ENCODE data around the gene TRIM26.
"Not testable (repeated sequence)": the region's sequence is repeated elsewhere in the genome, so short reads cannot be mapped to it uniquely, and the experiment has no call there.

The TRIM26 gene

DNA sequence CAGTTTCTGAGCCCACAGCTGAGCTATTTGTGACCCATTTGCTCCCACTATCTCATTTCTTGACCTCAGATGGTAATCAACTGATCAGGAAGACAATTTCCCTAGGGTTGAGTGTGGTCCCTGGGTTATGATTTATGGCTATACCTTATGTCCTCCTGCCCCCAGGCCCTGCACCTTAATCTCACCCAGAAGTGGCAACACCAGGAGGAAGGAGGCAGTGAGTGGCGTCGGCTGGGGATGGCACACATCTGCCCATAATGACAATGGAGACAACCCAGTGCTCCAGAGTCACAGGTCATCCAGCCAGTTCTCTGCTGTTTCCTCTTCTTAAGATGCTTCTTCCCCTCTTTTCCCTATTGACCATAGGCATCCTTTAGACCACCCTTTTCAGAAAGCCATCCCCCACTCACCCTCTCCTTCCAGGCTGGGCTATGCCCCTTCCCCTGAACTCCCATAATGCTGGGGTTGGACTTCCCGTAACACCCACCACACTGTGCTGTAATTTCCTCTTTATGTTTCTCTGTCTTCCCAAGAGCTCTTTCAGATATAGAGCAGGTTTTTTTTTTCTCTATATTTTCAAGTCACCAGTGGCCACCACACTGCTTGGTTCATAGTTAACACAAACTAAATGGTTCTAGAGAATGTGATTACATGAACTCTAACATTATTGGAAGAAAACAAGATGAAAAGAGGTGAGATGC lies 60.1 kb downstream of the TRIM26 start:
- DNase-seq (ENCODE audit: low spot score), result no peak

DNA sequence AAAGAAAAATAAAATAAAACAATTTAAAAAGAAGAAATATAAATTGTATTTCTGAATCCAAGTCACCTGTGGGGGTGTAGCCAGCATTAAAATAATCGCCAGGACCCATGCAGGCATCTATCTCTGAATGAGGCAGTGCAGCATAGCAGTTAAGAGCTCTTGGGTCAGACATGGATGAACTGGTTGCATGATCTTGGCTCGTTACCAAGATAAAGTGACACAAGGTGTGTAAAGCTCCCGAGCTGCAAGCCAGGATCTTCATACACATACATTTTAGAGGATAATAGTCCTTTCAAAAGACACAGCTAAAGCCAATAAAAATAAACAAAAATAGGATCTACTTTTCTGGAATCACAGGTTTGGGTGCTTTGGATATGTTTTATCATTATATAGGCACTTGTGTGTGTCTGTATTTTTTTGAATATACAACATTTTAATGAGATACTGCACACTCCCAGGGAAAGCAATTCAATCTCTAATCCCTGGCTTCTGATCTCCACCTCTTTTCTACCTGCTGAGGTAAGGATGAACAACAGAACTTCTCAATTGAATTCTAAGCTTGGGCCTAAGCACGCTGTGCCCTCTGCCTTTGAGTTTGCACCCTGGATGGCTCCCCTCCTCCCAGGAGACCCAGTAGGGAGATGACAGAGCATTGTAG lies 61.1 kb downstream of the TRIM26 start:
- DNase-seq (ENCODE audit: low spot score), result no peak

DNA sequence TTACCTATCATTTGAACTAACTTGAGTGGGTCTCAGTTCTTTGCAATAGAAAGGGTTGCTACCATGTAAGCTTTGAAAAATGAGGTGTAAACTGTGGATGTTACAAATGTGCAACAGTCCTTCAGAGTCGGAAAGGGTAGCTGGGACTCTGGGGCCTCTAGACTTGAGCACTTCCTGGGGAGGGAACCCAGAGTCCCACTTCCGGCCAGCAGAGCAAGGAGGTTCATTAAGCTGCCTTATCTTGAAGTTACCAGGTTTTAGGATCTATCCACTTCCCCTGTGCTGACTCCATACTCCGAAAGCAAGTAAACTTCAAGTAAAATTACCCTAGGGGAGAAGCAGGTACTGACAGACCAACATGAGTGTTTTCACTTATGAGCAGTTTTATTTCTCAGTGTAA lies 61.6 kb downstream of the TRIM26 start:
- DNase-seq (ENCODE audit: low spot score), result no peak

DNA sequence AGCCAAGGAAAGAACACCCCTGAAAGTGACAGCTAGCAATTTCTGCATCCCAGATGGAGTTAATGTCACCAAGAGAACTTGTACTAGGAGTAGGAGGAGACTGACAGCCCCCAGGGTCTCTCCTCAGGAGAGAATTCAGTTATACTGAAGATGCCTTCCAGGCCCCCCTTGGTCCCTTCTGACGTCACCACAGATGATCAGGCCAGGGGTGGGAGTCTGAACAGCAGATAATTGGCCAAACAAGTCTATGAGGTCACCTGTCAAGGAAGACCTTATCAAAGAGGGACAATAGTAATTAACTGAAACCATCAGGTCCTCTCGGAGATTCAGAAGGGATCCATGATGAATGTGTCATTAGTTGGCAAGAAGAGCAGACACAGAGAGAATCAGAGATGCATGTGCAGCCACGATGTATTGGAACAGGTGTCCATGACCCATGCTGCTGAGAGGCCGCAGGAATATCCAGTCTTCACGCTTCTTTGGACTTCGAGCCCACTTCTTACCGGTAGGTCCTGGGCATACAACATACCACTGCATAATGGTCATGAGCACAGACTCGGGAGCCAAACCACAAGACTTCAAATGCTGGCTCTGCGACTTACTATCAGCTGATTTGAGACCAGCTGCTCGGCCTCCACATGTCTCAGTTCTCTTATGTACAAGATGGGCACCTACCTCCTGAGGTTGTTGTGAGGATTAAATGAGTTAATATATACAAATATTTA lies 62.4 kb downstream of the TRIM26 start:
- DNase-seq (ENCODE audit: low spot score), result no peak

DNA sequence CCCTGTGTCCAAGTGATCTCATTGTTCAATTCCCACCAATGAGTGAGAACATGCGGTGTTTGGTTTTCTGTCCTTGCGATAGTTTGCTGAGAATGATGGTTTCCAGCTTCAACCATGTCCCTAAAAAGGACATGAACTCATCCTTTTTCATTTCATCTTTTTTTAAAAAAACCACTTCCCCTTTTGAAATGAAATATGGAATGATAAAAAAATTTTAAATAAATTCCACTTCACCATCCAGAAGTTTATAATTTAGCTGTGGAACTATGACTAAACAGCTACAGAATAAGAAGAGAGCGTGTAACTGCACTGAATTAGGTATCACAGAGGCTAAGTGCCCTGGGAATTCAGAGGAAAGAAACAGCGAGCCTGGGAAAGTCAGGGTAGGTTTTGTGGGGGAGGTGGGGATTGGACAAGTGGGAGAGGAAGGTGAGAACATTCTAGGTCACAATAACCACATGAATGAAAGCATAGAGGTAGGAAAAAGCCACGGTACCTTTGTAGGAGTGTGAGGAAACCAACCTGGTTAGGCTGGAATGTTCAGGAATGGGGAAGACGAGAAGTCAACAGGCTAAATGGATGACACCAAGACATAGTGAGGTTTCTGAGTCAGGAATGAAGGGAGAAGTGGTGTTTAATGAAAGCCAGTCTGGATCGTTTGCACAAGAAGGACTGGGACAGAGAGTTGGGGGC lies 63.2 kb downstream of the TRIM26 start:
- no peak for DNase-seq (ENCODE audit: low spot score)

DNA sequence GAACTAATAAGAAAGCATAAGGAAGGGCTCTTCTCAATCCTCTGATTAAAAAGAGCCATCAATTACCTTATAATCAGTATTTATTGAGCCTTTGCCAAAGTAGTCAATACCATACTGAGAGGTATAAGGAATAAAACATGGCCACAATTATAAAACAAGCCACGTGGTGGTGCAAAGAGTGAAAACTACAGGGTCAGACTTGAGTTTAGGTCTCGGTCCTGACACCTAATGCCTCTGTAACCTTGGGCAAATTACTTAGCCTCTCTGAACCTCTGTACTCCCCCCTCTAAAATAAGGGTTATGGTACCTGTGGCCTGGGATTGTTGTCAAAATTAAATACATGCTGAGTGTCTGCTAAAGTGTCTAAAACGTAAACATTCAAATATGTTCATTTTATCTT lies 64.0 kb downstream of the TRIM26 start:
- DNase-seq (ENCODE audit: low spot score), result no peak

DNA sequence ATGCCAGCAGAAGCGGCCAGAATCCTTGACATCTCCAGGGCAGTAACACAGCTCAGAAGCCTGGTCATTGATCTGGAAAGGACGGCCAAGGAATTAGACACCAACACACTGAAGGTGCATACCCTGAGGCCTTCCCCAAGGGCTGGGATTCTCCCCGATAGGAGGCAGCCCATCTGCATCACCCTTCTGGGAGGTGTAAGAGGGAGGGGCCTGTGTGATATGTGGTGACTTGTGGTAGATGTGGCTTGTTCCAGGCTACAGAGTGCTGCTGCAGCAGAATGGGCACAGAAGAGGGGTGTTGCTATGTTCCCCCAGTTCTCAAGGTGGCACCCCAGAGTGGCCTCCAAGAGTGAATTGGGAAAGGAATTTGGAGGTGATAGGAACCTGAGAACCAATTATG lies 66.1 kb downstream of the TRIM26 start:
- no peak for DNase-seq (ENCODE audit: low spot score)

DNA sequence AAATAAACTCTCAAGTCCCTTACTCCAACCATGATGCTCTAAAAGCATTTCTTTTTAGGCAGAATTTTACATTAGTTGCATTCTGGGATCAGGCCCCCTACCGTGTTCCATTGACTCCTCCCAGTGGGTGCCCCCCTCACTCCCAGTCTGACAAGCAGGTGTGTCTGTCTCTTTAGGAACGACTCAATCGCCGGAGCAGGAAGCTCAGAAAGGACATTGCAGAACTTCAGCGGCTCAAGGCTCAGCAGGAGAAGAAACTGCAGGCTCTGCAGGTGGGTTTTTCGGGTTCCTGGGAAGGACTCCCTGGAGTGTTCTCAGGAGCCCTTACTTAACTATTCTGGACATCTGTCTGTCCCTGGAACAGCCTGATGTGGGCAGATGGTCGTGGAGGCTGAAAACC lies 67.4 kb downstream of the TRIM26 start:
- DNase-seq (ENCODE audit: low spot score), result no peak

DNA sequence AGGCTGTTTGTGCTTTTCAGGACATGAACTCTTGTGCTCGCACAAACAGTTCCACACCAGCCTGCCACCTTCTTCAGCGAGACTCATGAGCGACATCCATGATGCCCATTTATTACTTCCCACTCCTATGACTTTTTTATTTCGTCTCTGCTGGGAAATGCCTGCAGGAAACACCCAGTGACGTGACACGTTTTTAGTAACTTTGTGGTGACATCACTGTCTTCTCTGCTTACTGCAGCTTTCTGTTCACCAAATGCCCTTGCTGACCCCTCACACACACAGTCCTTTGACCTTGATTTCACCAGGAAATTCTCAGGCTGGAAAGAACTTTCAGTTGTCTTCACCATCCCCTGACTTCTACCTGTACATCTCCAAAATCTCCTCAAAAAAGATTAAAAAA lies 68.4 kb downstream of the TRIM26 start:
- no peak for DNase-seq (ENCODE audit: low spot score)

DNA sequence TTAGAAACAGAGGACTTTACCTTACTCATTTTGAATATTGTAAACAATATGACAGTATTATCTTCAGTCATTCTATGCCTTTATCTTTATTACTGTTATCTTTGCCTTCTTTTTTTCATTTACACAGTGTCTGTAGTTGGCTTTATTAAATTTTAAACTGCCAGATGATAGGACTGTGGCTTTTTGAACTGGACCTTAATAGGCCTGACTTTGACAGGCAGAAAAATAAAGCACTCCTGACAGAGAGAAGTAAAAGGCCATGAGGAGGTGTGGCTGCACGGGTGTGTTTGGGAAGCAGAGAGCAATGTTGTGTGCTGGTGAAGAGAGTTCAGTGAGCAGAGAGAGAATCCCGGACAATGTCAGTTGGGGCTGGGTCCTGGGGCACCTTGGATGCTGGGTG lies 69.4 kb downstream of the TRIM26 start:
- DNase-seq (ENCODE audit: low spot score), result no peak

DNA sequence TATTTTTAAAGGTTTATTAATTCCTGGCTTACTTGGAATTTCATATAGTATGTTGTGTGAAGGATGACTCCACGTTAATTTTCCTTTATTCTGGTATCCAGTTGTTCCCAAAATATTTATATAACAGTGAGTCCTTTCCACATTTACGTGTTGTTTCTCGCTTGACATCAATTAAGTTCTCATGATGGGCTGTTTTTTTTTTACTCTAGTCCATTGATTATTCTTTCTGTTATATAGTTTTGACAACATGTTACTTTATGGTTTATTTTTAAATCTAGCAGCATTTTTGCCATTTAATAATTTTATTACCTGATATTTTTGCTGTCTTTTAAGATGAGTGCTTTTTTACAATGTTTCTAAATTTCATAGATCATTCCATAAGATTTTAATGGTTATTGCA lies 70.5 kb downstream of the TRIM26 start:
- no peak for DNase-seq (ENCODE audit: low spot score)

DNA sequence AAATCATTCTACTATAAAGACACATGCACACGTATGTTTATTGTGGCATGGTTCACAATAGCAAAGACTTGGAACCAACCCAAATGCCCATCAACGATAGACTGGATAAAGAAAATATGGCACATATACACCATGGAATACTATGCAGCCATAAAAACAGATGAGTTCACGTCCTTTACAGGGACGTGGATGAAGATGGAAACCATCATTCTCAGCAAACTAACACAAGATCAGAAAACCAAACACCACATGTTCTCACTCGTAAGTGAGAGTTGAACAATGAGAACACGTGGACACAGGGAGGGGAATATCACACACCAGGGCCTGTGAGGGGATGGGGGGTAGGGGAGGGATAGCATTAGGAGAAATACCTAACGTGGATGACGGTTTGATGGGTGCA lies 73.0 kb downstream of the TRIM26 start:
- DNase-seq (ENCODE audit: low spot score), result not testable (repeated sequence)

DNA sequence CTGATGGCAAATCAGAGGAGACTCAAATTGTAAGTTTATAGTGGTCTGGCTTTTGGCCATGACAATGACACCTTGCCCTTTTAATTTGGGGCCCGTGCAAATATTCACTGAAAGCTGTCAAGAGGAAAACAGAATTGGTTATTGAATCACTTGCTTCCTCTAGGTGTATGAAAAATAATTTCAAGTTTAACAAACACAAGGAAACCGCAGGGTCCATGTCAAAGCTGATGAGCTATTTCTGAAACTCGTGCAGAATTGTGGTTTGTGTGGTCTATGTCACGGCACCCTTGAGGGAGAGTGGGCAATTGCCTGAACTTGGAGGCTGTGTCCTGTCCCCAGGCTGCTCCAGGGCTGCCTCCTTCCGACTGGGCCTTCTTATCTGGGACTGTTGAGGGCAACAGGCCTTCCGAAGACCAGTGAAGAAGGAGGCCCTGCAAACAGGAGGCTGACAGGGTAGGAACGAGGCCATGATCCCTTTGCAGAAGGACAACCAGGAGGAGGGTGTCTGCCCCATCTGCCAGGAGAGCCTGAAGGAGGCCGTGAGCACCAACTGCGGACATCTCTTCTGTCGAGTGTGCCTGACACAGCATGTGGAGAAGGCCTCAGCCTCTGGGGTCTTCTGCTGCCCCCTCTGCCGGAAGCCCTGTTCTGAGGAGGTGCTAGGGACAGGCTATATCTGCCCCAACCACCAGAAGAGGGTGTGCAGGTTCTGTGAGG lies 76.5 kb downstream of the TRIM26 start:
- no peak for DNase-seq (ENCODE audit: low spot score)

DNA sequence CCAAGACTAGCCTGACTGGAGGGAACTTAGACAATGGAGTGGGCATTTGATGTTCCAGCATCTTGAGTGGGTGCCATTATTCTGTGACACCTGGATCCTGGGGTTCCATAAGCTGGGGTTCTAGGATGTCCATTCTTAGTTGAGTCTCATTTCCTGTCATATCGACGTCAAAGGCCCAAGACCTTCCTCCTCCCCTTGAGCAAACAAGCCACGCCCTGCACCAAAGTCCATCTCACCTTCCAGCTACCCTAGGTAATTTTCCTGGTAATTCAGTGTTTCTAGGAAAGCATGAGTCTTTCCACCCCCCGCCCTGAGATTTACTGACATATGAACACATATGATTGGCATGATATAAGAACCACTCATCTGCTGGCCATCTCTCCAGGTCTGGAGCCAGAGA lies 77.4 kb downstream of the TRIM26 start, which contains the start of gene TRIM40:
Gene TRIM40 (plus strand): TSS at position 384 of the 400 bp plus-strand sequence. CDS start 897 bp downstream, outside the sequence.
- DNase-seq (ENCODE audit: low spot score), result no peak

DNA sequence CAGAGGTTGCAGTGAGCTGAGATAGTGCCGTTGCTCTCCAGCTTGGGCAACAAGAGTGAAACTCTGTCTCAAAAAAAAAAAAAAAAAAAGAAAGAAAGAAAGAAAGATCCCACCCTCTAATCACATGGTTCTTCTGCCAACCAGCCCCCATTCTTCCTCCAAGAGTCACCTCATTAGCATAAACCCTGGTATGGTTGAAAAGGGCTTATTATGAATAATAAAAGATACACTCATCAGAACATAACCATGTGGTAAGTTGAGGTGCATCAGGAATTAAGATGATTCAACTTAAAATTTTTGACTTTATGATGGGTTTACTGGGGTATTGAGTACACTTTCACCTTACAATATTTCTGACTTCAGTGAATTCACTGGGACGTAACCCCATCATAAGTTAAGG lies 78.1 kb downstream of the TRIM26 start:
- DNase-seq (ENCODE audit: low spot score), result no peak

All from pons (tissue), 1 donor.